ENCODE data around the gene ANKRD34C.
A peak's percentile ranks its signal among the peaks of the same experiment; 100 is the strongest.

Gene ANKRD34C

DNA sequence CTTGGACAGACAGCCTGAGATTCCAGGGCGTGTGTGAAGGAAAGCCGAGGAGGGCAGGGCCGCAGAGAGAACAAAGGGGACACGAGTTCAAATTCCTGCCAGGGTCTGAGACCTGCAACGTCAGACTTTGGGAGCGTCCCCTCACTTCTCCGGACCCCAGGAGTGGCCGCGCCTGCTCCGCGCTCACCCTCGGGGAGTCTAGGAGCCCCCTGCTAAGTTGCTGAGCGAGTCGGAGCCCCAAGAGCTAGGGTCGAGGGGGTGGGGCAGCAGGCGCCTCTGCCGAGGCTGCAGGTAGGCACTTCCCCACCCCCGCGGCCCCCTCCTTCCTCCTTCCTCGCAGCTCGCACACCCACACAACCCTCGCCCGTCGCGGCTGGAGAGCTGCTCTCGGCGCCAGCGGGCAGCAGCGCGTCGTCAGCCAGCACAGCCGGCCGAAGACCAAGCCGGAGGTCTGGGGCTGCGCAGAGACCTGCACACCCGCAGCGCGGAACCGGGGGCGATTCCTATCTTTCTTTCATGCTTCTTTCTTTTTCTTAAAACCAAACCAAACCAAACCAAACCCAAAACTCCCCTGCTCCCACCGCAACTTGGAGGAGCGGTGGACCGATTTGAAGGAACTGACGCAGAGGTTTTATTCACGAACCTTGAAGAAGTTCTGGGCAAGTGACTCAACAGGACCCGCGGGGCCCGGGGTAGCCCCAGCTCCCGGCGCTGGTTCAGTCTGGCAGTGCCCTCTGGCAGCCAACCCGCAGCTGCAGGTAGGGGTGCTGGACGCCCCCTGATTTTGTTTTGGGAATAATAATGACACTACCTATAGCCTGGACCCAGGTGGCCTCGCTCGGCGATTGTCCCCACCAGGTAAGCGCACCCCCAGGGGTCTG lies at the start of gene ANKRD34C:
ANKRD34C (plus strand) TSS at position 352 of the 881 bp plus-strand sequence. CDS start 10,563 bp downstream, outside the sequence.
- no peak for DNase-seq (ENCODE audit: low read depth in 2 of 2)

DNA sequence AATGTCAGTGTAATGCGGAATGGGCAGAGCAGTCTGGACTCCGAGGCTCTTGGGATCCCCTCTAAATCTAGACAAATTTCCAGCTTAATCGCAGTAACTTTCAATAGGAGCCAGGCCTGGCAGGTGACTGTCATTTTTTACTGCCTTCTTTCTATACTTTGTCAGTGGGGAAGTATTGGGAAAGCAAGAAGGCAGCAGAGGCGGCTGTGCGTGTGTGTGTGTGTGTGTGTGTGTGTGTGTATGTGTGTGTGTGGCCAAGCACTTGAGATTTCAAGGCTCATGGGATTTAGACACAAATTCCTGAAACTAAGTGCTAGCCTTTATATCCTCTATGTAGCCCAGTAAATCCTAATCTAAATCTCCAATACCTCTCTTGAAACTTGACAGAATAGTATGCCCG lies 49.3 kb upstream of the ANKRD34C start:
- no peak for DNase-seq (ENCODE audit: low read depth in 2 of 2)

DNA sequence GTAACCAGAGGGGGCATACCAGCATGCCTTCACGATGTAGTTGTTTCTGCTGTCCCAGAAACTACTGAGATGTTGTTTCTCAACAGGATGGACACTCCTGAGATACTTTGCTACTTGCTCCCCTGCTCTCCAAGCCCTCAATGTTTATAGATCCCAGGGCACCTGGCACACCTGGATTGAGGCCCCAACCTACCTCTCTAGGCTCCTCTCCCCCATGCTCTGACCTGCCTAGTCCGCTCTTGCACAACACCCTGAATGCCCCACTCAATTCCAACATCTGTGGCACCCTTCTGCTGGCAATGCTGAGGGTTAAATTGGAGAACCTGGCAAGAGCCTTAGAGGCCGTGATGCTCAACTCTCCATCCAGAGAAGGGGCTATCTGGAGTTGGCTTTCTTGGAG lies 42.5 kb upstream of the ANKRD34C start:
- no peak for DNase-seq (ENCODE audit: low read depth in 2 of 2)

DNA sequence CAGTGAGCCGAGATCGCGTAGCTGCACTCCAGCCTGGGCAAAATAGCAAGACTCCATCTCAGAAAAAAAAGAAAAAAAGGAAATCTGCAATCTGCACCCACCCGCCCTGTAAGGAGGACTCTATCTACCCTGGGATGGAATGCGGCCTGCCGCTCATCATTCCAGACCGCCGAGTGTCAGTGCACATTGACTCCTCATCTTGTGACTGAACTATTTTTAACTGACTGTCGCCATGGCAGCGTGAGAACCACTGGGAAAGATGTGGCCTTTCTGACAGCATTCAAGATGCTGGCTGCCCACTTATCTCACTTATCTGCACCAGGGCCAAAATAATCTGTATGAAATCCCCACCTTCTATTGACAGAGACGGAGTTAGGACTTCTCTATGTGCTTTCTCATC lies 38.8 kb upstream of the ANKRD34C start:
- DNase-seq (ENCODE audit: low read depth in 2 of 2) = no peak

DNA sequence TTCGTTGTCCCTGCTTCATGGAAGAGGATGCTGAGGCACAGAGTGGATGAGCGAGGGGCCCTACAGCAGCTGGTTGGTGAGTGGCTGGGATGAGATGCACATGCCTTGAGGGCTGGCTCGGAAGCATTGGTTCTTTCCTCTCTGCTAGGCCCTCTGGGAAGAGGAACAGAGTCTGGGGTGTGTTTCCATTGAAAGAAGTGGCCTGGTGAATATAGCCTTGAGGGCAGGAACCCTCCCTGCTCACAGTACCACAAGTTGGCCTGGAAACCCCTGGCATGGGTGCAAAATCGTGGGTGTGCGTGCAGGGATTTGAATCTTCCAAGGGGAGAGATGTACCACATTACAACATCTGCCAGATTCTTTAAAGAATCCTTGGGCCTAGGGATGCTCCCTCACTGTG lies 37.6 kb upstream of the ANKRD34C start:
- DNase-seq (ENCODE audit: low read depth in 2 of 2) = no peak

DNA sequence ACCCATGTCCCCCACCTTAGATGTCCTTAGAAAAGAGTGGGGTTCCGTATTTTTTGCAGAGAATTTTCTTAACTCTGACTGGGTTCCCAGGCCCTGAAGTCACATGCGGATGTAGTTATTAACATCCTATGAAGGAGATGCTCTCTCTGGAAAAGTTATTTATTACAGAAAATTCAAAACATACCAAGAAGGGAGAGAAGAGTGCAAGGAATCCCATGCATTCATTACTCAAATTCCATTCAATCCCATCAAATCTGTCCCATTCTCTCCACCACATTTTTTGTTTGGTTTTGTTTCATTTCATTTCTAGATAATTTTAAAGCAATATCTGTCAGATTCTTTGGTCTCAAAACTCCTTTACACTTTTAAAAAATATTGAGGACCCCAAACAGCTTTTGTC lies 34.3 kb upstream of the ANKRD34C start:
- DNase-seq (ENCODE audit: low read depth in 2 of 2) = no peak

DNA sequence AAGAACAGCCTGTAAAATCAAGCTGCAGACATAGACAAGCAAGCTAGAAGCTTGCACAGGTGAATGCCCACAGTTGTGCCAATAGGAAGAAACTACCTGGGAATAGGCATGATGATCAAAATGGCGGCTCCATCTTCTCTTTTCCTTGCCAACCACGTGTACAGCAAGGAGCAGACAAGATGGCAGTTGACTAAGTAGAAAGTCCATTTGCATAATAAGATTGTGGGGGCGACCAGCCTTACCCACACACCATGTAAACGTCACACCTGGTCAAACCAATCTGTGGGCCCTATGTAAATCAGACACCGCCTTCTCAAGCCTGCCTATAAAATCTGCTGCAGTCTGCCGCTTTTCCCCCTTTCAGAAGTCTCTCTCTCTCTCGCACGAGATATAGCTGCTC lies 25.1 kb upstream of the ANKRD34C start:
- DNase-seq (ENCODE audit: low read depth in 2 of 2) = no peak

DNA sequence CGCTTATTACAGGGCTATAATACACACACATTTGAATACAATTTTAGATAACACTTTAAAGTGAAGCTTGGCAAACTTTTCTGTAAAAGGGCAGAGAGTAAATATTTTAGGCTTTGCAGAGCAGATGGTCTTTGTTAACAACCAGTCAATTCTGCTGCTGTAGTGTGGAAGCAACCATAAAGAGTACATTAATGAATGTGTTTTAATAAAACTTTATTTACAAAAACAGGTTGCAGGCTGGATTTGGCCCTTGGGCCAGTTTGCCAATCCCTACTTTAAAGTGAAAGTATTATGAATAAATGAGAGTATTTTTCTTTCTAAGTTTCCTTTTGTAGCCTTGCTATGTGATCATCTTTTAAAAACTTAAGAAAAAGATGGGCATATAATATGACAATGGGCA lies 20.7 kb upstream of the ANKRD34C start:
- no peak for DNase-seq (ENCODE audit: low read depth in 2 of 2)

DNA sequence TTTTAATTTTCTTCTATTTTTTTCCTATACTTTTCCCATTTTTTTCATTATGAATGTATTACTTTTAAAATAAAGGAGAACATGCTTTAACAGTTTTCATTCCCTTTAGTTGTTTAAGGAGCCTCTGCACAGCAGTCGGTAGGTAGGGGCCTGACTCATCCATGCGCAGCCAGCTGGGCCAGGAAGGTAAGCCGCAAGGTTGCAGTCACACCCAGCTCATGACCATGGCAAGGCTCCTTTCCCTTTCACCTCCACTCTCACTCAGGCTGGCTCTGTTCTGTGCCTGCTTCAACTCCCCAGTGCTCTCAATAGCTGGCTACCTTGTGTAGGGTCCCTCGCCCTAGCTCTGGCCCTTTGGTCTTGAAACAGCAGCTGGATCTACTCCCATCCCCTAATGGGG lies 17.4 kb upstream of the ANKRD34C start:
- DNase-seq (ENCODE audit: low read depth in 2 of 2) = no peak

DNA sequence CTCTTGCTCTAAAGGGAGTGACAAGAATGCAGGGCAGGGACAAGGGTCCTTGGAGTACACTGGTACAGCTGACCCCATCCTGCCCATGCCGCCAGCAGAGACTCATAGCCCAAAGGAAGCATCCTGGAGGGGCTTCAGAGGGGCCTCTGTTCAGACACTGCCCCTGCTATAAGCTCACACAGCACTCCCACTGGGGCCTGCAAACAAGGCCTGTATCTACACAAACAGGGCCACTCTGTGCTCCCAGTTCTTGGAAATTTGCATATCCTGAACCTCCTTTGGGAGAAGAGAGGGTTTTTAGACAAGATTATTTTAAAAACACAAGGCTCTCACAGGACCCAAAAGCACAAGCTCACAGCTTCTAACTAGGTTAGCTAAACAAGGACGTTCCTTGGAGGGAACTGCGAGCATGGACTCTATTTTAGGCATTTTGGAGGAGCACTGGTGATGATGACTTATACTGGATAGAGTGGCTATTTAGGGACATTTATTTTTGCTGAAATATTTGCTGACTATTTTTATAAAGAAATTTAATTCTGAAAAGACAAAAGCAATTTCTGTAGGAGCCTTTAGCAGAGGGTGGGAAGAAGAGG lies 16.4 kb upstream of the ANKRD34C start:
- DNase-seq (ENCODE audit: low read depth in 2 of 2) = no peak

DNA sequence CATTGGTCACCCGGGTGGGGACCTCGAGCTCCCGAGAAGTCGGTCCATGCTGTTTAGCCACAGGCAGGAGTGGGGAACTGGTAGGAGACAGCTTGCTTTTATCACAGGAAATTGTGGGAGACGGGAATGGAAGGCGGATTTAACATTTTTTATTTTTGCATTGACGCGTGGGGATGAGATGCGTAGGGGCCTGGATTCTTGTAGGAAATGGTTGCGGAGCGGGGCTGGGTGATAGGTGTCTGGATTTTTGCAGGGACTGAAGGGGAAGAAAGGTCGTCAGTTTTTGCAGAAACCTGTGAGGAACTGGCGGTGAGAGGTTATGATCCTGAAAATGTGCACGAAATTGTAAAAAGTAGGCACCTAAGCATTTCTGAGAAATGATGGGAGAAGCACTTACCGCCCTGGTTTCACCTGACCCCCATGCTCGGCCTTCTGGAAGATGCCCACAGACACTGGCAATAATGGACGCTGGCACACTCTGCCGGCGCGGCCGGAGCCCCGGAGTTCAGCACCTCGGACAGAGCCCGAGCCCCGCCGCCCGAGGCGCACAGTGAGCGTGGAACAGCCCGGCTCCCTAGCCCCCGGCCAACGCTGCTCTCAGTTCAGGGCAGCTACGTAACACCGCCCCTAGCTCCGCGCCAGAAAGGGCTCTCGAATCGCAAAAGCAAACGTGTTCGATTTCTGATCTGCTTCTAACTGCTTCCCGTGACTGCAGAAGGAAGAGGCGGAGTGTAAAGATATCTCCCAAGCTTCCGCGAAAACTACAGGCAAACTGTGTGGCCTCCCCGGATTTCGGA lies 928 bp downstream of the ANKRD34C start:
- DNase-seq (ENCODE audit: low read depth in 2 of 2) = peak in 1 of 2 experiments; percentile 10

DNA sequence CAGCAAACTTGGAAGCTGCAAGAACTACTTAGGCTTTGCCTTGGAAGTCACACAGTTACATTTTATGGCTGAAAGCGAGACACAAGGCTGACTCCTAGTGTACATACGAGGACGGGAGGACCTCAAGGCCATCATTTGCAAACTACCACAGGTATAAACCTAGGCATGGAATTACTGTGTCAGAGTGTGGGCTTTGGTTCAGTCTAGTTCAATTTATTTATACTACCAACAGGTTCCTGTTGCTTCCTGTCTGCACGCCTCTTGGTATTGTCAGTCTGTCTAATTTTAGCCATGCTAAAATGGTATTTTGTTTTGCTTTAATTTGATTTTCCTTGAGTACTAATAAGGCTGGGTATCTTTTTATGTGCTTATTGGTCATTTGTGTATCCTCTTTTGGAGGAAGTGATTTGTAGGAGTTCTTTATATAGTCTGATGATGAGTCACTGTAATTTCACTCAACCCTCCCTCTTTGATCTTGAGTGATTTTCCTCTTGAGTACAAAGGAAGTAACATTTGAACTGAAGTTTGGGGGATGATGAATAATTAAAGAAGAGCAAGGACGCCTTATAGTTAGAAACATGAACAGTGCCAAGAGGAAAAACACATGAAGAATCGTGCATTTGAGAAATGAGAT lies 8.2 kb downstream of the ANKRD34C start:
- no peak for DNase-seq (ENCODE audit: low read depth in 2 of 2)

DNA sequence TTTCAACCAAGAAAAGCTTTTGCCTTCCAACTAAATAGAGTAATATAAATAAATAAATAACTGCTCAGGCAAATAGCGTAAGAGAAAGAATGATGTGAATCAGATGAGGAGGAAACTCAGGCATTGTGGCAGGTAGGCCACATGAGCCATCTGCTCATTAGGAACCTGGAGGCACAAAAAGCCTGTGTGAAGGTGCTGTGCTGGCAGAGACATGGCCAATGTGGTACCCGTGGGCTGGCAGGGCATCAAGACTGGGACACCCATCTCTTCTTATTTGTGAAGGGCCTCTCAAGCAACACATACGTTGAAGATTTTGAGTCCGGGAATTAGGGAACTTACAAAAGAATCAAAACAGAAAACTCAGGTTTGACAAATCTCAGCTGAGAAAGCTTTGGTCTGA lies 9.5 kb downstream of the ANKRD34C start:
- DNase-seq (ENCODE audit: low read depth in 2 of 2) = no peak

DNA sequence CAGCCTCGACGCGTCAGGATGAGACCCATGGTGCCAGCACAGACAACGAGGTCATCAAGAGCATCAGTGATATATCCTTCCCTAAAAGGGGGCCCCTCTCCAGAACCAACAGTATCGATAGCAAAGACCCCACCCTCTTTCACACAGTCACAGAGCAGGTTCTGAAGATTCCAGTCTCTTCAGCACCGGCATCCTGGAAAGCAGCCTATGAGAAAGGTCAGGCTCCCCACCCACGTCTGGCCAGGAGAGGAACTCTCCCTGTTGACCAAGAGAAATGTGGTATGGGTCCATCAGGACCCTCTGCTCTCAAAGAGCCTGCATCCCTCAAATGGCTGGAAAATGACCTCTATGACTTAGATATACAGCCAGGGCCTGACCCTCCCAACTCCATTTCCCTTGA lies 11.6 kb downstream of the ANKRD34C start:
- no peak for DNase-seq (ENCODE audit: low read depth in 2 of 2)

DNA sequence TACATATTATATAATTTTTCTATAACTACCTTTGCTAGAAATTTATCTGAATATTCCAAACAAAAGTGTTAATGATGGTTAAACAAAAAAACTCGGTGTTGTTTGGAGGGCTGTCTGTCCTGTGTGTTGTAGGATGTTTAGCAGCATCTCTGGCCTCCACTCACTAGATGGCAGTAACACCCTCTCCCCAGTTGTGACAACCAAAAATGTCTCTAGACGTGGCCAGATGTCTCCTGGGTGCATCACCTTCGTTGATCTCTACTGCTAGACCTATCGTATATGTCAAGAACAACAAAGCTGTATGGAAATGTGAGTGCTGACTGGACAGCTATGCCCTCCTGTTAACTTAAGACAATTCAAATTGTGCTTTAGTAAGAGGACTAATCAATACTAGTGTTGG lies 14.1 kb downstream of the ANKRD34C start:
- DNase-seq (ENCODE audit: low read depth in 2 of 2) = no peak

DNA sequence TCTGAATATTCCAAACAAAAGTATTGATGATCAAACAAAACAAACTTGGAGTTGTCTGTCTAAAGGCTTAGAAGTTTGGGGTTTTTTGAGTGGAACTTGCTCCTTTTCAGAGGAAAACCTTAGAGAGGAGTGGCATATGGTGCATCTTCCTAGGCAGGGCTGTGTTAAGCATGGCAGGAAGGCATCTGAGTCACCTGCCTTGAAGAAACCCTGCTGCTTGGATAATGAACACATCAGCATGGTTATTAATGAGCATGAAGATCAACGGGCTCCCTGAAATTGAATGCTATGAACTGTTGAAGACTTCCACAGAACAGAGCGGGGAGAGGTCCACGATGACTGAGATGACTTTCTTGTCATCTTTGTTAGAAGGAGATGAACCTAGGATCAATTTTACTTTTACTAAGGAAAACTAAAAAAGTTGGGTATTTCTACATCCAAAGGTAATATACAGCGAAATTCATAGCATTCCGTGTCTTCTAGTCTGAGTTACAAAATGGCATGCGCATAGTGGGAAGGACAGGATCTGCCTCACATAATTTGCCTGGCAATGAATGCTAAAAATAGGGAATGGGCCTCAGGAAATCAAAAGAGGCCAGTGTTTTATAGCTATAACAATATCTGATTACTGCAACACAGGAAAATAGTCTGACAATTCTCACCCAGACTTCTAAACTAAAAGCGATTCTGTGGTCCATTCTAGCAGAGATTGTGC lies 16.8 kb downstream of the ANKRD34C start:
- no peak for DNase-seq (ENCODE audit: low read depth in 2 of 2)

DNA sequence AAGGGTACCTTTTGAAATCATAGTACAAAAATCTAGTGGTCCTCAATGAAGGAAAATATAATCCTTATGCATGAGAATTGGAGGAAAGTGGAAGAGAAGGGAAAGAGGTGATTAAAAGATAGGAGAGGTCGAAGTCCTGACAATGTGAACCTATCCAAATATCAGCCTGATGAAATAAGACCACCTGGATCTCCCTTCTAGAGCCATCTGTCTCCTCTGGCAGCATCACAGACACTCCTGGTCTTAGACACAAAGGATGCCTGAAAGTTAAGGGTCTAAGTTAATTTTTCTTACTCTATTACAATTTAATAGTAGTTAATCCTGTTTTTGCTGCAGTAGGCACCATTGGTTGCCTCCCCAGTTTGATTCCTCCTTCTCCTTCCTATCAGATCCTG lies 17.3 kb downstream of the ANKRD34C start:
- DNase-seq (ENCODE audit: low read depth in 2 of 2) = no peak

DNA sequence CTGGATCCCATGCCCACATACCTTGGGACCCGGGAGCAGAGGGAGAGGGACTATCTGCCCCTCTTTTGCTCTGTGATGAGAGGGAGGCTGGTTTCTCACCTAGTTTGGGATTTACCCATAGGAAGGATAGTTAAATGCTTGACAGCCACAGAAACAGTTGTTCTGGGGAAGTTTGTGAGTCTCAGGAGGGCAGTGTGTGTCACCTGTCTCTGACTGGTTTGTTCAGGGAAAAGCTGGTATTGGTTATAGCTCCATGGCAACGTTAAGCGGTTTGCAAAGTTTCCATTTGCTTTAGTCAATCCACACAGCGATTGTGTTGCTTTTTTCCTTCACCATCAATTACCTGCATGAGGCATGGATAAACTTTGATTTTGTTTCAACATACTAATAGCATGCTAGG lies 24.7 kb downstream of the ANKRD34C start:
- DNase-seq (ENCODE audit: low read depth in 2 of 2) = no peak

DNA sequence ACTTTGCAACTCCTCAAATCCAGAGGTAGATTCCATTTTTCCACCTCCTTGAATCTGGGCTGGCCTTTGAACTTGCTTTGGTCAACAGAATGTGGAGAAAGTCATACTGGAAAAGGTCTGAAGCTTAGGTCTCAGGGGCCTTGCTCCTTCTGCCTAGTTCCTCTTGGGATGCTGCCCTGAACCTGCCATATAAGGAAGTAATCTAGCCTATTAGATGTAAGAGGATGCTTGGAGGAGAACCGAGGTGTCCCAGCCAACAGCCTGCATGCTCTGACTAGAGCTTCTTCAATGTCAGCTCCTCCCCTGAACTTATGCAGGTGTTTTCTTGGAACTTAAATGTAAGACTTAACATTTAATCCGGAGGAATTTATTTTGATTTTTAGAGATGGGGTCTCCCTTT lies 26.4 kb downstream of the ANKRD34C start:
- no peak for DNase-seq (ENCODE audit: low read depth in 2 of 2)

DNA sequence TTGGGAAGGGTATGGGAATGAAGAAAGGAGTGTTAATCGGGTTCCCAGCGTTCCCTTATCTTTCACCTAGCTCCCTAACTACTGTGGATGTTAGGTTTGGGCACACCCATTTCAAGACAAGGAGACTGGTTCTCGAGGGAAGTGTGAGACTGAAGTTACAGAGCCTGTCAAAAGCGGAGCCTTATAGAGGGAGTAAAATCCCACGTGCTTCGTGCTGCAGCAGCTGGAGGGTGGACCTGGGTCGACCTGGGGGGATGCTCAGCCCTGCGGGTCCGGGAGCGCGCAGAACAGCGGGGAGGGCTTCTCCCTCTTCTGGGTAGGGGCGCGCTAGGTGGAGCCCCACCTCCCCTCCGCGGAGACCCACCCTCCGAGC lies 28.1 kb downstream of the ANKRD34C start:
- DNase-seq (ENCODE audit: low read depth in 2 of 2) = no peak

All from stimulated activated CD4-positive, alpha-beta T cell treated with anti-CD3 and anti-CD28 coated beads, Interleukin-12 subunit alpha, Interleukin-12 subunit beta, amount 100 ng/mL, for 24 hours (primary cell).